Measurements from ENCODE around the gene KRT75.

The KRT75 gene

GRCh38 chr12:52391618-52392002, 42.6 kb downstream of the KRT75 start:
- no peak for DNase-seq (ENCODE audit: low read depth)

- DNase-seq (ENCODE audit: low read depth) = no peak
Measured at GRCh38 chr12:52390739-52391617, 43.2 kb downstream of the KRT75 start.

DNA sequence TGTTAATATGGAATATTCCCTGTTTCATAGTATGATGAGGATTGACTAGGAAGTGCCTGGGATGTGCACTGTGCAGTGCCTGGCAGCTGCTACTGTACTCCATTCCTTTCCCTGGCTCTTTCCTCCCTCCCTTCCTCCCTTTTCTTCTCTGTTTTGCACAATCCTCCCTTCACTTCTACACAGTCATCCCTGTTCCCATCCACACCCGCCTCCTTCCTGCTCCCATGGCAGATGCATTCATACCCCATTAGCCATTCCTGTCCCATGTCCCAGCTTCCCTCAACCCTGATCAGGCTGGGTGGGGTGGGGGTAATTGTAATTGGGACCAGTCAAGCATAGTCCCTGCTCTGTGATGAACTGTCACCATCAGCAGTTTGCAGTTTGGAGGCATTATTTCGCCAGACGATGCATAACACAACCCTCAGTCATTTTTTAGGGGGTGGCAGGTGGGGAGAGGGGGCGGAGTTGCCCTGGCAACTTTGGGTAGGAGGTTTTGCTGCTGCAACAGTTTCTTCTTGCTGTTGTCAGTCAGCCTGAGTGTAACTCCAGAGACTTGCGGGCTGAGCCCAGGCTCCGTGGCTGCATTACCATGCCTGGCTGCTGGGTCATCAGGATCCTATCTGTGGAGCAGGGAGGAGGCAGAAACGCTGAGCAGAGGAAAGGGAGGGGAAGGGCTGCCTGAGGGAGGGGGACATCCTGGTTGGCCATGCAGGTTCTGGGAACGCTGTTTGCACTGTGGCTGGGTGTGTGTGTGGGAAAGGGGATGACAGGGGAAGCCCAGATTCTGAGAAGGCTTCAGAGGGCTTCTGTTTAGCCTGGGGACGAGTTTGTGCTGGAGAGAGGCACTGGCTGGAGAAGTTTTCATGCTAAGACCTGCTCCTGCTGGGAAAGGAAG, 44.6 kb downstream of the KRT75 start:
- no peak for DNase-seq (ENCODE audit: low read depth)

DNA sequence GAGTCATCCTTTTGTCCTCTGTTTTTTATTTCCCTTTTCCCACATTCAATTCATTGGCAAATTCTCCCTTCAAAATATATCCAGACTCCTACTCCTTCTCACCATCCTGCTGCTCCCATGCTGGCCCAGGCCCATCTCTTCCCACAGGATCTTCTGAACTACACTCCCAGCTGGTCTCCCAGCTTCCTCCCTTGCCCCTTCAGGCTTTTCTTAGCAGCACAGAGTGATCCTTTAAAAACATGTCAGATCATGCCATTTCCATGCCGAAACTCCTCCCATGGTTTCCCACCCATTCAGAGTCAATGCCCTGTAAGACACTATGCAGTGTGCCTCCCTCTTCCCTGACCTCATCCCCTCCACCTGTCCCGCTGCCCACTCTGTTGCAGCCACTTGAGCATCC, 46.3 kb downstream of the KRT75 start:
- no peak for DNase-seq (ENCODE audit: low read depth)

DNA sequence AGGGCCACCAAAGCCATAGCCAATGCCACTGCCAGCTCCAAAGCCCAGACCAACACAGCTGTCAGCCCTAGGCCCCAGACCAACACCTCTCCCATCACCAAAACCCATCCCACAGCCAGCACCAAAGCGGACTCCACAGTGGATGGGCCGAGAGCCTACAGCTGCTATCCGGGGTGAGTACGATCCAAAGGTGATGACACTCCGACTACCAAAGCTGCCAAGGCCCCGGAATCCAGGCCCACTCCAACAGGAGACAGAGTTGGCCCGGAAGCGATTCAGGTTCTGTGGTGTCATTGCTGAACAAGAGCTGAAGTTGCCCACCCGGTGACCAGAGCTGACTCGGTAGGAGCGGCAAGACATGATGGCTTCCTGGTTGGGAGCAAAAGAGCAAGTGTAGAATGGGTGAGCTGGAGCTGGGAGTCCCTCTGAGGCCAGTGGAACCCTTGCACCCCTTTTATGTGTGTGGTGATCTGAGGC, 48.9 kb downstream of the KRT75 start, which contains the start of gene KRT84:
TSS of gene KRT84 (minus strand) at position 427 of the 477 bp plus-strand sequence. CDS start at position 360, 67 bp downstream.
- DNase-seq (ENCODE audit: low read depth) = no peak

- DNase-seq (ENCODE audit: low read depth) = no peak
Measured at GRCh38 chr12:52383331-52383730, 50.8 kb downstream of the KRT75 start.

DNA sequence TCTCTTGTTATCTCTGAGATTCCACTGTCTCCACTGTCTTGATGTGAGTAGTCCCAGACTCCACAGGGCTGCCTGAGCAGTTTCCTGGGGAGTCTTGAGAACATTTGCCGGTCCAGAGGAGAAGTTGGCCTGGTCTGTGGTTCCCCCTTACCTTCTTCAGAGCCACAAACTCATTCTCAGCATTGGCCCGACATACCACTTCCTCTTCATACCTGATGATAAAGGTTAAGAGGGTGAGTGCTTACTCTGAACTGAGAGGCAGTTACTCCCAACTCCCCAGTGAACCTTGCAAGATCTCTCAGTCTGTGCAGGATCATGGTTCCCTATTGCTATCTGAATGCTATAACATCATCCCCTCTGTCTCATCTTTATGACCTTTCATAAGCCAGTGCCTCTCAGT, 51.3 kb downstream of the KRT75 start:
- no peak for DNase-seq (ENCODE audit: low read depth)

DNA sequence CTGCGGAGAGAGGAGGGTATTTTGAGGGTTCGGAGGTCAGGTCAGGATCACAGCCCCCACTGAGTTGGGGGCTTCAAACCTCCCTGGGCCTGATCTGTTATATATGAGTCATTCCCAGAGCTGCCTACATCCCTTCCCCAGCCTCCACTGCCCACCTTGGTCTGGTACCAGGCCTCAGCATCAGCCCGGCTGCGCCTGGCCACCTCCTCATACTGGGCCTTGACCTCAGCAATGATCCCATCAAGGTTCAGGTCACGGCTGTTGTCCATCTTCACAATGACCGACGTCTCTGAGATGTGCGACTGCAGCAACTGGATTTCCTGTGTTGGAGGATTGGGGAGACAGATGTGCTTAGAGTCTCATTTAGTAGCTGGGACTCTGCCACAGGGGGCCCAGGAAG, 53.0 kb downstream of the KRT75 start:
- DNase-seq (ENCODE audit: low read depth) = no peak

DNA sequence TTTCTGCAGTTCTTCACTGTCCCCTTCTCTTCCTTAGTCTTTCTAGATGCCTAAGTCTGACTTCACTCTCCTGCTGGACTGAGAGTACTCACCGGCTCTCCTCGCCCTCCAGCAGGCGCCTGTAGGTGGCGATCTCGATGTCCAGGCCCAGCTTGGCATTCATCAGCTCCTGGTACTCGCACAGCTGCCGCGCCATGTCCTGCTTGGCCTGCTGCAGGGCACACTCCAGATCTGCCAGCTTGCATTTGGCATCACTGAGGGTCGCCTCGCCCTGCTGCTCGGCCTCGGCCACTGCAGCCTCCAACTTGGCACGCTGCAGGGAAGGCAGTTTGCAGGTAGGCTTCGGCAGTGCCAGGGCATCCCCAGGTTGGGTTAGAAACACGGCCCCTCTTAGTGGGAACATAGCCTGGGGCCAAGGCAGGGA, 53.9 kb downstream of the KRT75 start:
- no peak for DNase-seq (ENCODE audit: low read depth)

GRCh38 chr12:52379536-52379935, 54.6 kb downstream of the KRT75 start:
- DNase-seq (ENCODE audit: low read depth) = no peak

GRCh38 chr12:52378091-52378490, 56.1 kb downstream of the KRT75 start:
- DNase-seq (ENCODE audit: low read depth) = no peak

GRCh38 chr12:52377266-52377665, 56.9 kb downstream of the KRT75 start:
- no peak for DNase-seq (ENCODE audit: low read depth)

Measured in fibroblast of gingiva (primary cell).